Measurements from ENCODE around the gene SLC20A1. TPM values are rescaled to one million over a fixed set of nuclear protein-coding genes. Genes with fewer than 3 reads are reported as not detected.
A peak's percentile ranks its signal among the peaks of the same experiment; 100 is the strongest.

Gene SLC20A1
- total RNA-seq, 2 experiments from 2014 or later: 152 to 158 TPM

- H3K27me3 Mint-ChIP-seq: no peaks in the 10 kb centered on the region
- no peaks in the 10 kb centered on the region for H3K36me3 Mint-ChIP-seq (ENCODE audit: low read depth)
- peak; percentile 80 for DNase-seq
- peaks cover 42% of the 10 kb centered on the region for H3K4me1 Mint-ChIP-seq
- POLR2A ChIA-PET: interaction anchor here (0.9 to 4.0 kb wide), 11 partner anchors 15 to 484 kb away, joined by 3 to 50 read pairs (median 6); partner anchors contain the start of genes CHCHD5 and SLC20A1
- H3K4me3 Mint-ChIP-seq: peak overlapping the region; percentile 56
- H3K27ac Mint-ChIP-seq: peak overlapping the region; percentile 90
- CTCF ChIA-PET: interaction anchor here (0.7 to 11.2 kb wide), 22 partner anchors 12 to 106 kb away, joined by 3 to 172 read pairs (median 4); partner anchors contain the start of genes CHCHD5 and SLC20A1
- H3K9me3 Mint-ChIP-seq: no peaks in the 10 kb centered on the region
Measured at GRCh38 chr2:112690853-112691401, 45.2 kb downstream of the SLC20A1 start.

DNA sequence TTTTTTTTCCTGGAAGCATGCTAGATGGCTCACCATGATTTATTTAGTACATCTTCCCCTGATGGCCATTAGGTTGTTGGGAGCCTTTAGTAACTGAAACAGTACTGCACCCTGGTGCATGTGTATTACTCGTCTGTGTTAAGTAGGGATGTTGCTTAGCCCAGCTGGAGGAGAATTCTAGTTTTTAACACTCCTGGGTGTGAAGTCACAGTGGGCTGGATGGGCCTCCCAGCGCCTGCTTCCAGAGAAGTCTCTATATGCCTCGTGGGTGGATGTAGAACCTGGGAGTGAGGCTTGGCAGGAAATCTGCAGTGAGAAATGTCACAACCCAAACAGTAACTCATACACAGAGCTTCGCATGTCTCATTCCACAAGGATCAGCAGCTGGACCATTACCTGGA is 46.1 kb downstream of the SLC20A1 start:
- POLR2A ChIA-PET: interaction anchor here (0.7 to 4.0 kb wide), 19 partner anchors 8 to 149 kb away, joined by 3 to 50 read pairs (median 6); partner anchors contain the start of genes CHCHD5 and SLC20A1
- no peak overlapping the region for H3K4me3 Mint-ChIP-seq
- H3K36me3 Mint-ChIP-seq (ENCODE audit: low read depth): no peaks in the 10 kb centered on the region
- DNase-seq: no peak
- no peaks in the 10 kb centered on the region for H3K9me3 Mint-ChIP-seq
- H3K4me1 Mint-ChIP-seq: peaks cover 36% of the 10 kb centered on the region
- H3K27ac Mint-ChIP-seq: peak overlapping the region; percentile 90
- CTCF ChIA-PET: interaction anchor here (0.7 to 11.2 kb wide), 22 partner anchors 8 to 211 kb away, joined by 3 to 172 read pairs (median 6); partner anchors contain the start of genes CHCHD5 and SLC20A1
- no peaks in the 10 kb centered on the region for H3K27me3 Mint-ChIP-seq

DNA sequence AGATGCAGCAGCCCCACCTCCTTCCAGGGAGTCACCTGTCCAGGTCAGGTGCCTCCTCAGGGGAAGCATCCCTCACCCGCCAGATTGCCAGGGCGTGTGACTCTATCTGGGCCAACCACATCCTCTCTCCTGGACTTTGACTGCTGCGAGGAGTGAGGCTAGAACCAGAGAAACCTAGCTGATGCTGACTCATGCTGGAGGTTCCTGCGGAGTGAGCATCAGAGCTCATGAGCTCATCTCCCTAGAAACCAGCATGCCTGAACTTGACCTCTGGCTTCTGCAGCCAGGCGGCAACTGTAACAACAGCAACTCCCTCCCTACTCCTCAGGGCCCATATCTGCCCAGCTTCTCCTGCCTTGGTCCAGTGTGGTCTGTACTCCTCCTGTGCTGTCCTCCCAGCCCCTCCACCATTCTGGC is 46.8 kb downstream of the SLC20A1 start:
- peak overlapping the region; percentile 17 for H3K4me3 Mint-ChIP-seq
- POLR2A ChIA-PET: interaction anchor here (0.7 to 4.0 kb wide), 20 partner anchors 9 to 211 kb away, joined by 3 to 50 read pairs (median 6); partner anchors contain the start of genes CHCHD5 and SLC20A1
- H3K9me3 Mint-ChIP-seq: no peaks in the 10 kb centered on the region
- H3K4me1 Mint-ChIP-seq: peaks cover 36% of the 10 kb centered on the region
- peak overlapping the region; percentile 90 for H3K27ac Mint-ChIP-seq
- no peaks in the 10 kb centered on the region for H3K27me3 Mint-ChIP-seq
- CTCF ChIA-PET: interaction anchor here (0.6 to 11.2 kb wide), 17 partner anchors 9 to 212 kb away, joined by 3 to 172 read pairs (median 9); partner anchors contain the start of gene CHCHD5
- DNase-seq: peak; percentile 86
- no peaks in the 10 kb centered on the region for H3K36me3 Mint-ChIP-seq (ENCODE audit: low read depth)

DNA sequence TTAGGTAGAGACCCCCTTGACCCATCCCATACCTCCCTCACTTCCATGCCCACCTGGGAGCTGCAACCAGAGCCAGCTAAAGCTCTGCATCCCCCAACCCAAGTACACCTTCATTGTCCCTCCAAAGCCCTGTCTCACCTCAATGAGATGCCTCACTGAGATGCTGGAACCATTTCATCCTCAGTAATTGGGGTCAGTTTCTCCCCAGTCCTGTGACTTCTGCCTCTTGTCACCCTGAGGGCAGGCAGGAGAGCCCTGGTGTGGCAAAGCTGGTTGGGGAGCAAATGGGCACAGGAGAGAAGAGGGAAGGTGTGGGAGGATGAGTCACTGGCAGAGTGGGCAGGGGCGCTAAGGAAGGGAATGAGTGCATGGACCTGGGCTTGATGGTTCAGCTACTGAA is 47.2 kb downstream of the SLC20A1 start:
- Mint-ChIP-seq H3K4me3 (peak overlapping the region; percentile 17), H3K4me1 (peaks cover 36% of the 10 kb centered on the region), H3K9me3 (no peaks in the 10 kb centered on the region), H3K27me3 (no peaks in the 10 kb centered on the region), H3K27ac (peak overlapping the region; percentile 90), H3K36me3 (ENCODE audit: low read depth) (no peaks in the 10 kb centered on the region)
- POLR2A ChIA-PET: interaction anchor here (0.9 to 4.0 kb wide), 17 partner anchors 9 to 212 kb away, joined by 3 to 50 read pairs (median 7); partner anchors contain the start of genes CHCHD5 and SLC20A1
- CTCF ChIA-PET: interaction anchor here (0.6 to 11.2 kb wide), 17 partner anchors 9 to 212 kb away, joined by 3 to 172 read pairs (median 9); partner anchors contain the start of gene CHCHD5
- peak; percentile 22 for DNase-seq

DNA sequence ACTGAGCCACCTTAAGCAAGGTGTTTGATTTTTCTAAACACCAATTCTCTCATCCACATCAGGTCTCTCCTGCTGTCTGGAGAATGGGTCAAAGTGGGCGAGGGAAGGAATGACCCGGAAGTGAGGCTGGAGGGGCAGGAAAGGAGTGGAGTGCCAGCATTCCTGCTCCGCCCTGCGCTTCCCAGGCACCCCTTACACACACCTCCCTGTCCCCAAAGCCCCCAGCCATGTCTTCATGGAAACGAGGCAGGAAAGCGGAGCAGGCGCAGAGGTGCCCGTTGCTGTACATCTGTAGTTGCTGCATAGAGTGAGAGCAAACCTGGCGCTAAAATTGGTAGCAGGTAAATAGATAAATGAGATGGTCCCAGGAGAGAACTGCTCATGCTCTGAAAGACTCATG is 47.9 kb downstream of the SLC20A1 start:
- H3K27ac Mint-ChIP-seq: peak overlapping the region; percentile 90
- H3K4me3 Mint-ChIP-seq: no peak overlapping the region
- no peaks in the 10 kb centered on the region for H3K9me3 Mint-ChIP-seq
- no peak for DNase-seq
- ChIA-PET POLR2A (interaction anchor here (1.5 to 4.0 kb wide), 6 partner anchors 12 to 93 kb away, joined by 6 to 50 read pairs (median 26); partner anchors contain the start of gene SLC20A1), CTCF (interaction anchor here (1.5 to 11.2 kb wide), 5 partner anchors 10 to 110 kb away, joined by 3 to 172 read pairs (median 30); no protein-coding TSS in a partner anchor)
- H3K27me3 Mint-ChIP-seq: peaks cover under 1% of the 10 kb centered on the region
- no peaks in the 10 kb centered on the region for H3K36me3 Mint-ChIP-seq (ENCODE audit: low read depth)
- H3K4me1 Mint-ChIP-seq: peaks cover 36% of the 10 kb centered on the region

GRCh38 chr2:112694182-112694581 is 48.4 kb downstream of the SLC20A1 start:
- no peak for DNase-seq
- Mint-ChIP-seq H3K27me3 (peaks cover 5% of the 10 kb centered on the region), H3K27ac (no peak overlapping the region), H3K36me3 (ENCODE audit: low read depth) (no peaks in the 10 kb centered on the region), H3K4me1 (peaks cover 36% of the 10 kb centered on the region), H3K9me3 (no peaks in the 10 kb centered on the region), H3K4me3 (no peak overlapping the region)
- ChIA-PET POLR2A (interaction anchor here (4.0 kb wide), 1 partner anchor 12 kb away, joined by 50 read pairs; no protein-coding TSS in a partner anchor), CTCF (interaction anchor here (11.2 kb wide), 1 partner anchor 65 kb away, joined by 172 read pairs; no protein-coding TSS in a partner anchor)

DNA sequence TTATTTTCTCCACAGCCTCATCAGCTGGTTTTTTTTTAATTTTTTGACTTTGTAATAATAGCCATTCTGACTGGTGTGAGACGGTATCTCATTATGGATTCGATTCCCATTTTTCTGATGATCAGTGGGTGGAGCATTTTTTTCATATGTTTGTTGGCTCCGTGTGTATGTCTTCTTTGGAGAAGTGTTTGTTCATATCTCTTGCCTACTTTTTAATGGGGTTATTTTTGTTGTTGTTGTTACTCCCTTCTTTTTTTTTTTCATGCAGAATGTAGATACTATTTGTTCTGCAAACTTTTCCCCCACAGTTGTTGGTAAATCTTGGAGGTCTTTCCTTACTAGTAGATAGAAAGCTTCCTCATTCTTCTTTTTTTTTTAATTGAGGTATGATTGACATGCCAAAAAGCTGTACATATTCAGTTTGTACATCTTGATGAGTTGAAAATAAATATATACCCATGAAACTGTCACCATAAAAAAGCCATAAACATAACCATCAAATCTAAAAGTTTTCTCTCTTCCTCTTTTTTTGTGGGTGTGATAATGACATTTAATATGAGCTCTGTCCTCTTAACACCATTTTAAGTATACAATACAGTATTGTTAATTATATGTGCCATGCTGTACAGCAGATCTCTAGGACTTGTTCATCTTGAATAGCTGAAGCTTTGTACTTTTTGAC is 53.2 kb downstream of the SLC20A1 start:
- H3K27ac Mint-ChIP-seq: no peak overlapping the region
- POLR2A ChIA-PET: interaction anchor here (1.6 kb wide), 2 partner anchors 75 to 115 kb away, joined by 3 to 5 read pairs; partner anchors contain the start of gene CHCHD5

DNA sequence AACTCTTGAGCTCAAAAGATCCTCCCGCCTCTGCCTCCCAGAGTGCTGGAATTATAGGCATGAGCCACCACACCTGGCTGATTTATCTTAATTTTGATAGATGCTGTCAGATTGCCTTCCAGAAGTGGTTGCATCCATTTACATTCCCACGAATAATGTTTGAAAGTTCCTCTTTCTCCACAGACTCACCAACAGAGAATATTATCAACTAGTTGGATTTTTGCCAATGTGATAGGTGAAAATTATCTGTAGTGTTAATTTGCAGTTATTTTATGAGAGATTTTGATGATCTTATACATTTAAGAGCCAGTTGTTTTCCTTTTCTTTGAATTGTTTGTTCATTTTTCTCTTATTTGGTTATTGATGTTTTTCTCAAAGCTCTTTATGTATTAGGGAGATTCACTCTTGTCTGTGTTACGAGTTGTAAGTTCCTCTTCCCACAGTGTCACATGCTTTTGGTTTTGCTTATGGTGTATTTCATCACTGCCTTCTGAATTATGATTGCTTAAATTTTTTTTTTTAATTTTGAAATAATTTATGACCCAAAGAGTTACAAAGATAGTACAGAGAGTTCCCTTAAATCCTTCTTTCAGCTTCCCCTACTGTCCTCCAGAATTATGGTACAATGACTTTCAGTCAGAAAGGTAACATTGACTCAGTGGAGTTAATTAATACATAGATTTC is 54.4 kb downstream of the SLC20A1 start:
- Mint-ChIP-seq H3K27me3 (peaks cover 5% of the 10 kb centered on the region), H3K27ac (no peak overlapping the region), H3K9me3 (peaks cover 3% of the 10 kb centered on the region), H3K4me3 (no peak overlapping the region), H3K36me3 (ENCODE audit: low read depth) (peaks cover 3% of the 10 kb centered on the region), H3K4me1 (peaks cover 15% of the 10 kb centered on the region)
- ChIA-PET POLR2A (interaction anchor here (1.6 kb wide), 2 partner anchors 76 to 116 kb away, joined by 3 to 5 read pairs; partner anchors contain the start of gene CHCHD5), CTCF (interaction anchor here (1.4 to 1.5 kb wide), 2 partner anchors 75 to 100 kb away, joined by 3 to 4 read pairs; no protein-coding TSS in a partner anchor)
- DNase-seq: no peak

More for the DNA sequence above, 53.2 kb downstream of the SLC20A1 start:
- H3K4me1 Mint-ChIP-seq: peaks cover 13% of the 10 kb centered on the region
- H3K4me3 Mint-ChIP-seq: no peak overlapping the region
- H3K9me3 Mint-ChIP-seq: no peaks in the 10 kb centered on the region
- H3K36me3 Mint-ChIP-seq (ENCODE audit: low read depth): no peaks in the 10 kb centered on the region
- CTCF ChIA-PET: interaction anchor here (1.4 to 1.5 kb wide), 2 partner anchors 74 to 99 kb away, joined by 3 to 4 read pairs; no protein-coding TSS in a partner anchor
- H3K27me3 Mint-ChIP-seq: peaks cover 5% of the 10 kb centered on the region
- no peak for DNase-seq

DNA sequence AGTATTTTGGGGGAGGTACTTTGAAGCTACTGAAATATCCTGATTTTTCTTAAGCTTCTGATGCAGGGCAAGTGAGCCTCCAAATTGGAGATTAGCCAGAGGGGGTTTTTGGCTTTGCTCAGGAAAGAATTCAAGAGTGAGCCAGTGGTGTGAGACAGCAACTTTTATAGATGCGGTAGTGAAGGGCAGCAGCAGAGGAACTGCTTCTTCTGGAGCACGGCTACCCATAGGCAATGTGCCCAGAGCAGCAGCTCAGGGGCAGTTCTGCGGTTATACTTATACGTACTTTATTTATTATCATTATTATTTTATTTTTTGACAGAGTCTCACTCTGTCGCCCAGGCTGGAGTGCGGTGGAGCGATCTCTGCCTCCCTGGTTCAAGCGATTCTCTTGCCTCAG is 55.3 kb downstream of the SLC20A1 start:
- ChIA-PET CTCF (no interaction called here), POLR2A (interaction anchor here (0.9 kb wide), 1 partner anchor 36 kb away, joined by 3 read pairs; no protein-coding TSS in a partner anchor)
- DNase-seq: no peak
- Mint-ChIP-seq H3K9me3 (peaks cover 3% of the 10 kb centered on the region), H3K36me3 (ENCODE audit: low read depth) (peaks cover 7% of the 10 kb centered on the region), H3K27me3 (peaks cover 5% of the 10 kb centered on the region), H3K4me3 (no peak overlapping the region), H3K4me1 (peaks cover 24% of the 10 kb centered on the region), H3K27ac (no peak overlapping the region)

DNA sequence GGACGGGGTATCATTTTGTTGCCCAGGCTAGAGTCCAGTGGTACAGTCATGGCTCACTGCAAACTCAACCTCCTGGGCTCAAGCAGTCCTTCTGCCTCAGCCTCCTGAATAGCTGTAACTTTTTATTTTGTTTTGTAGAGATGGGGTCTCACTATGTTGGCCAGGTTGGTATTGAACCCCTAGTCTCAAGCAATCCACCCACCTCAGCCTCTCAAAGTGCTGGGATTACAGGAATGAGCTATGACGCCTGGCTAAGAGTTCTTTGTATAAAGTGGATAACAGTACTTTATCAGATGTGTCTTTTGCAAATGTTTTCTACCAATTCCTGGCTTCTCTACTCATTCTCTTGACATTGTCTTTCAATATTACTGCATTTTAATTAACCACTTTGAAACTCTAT is 57.9 kb downstream of the SLC20A1 start:
- no peak for DNase-seq
- Mint-ChIP-seq H3K27me3 (peaks cover 3% of the 10 kb centered on the region), H3K9me3 (peaks cover 3% of the 10 kb centered on the region), H3K4me3 (no peak overlapping the region), H3K4me1 (peaks cover 50% of the 10 kb centered on the region), H3K36me3 (ENCODE audit: low read depth) (peaks cover 9% of the 10 kb centered on the region), H3K27ac (no peak overlapping the region)
- POLR2A ChIA-PET: interaction anchor here (1.5 to 6.6 kb wide), 2 partner anchors 12 to 58 kb away, joined by 5 to 50 read pairs; partner anchors contain the start of gene SLC20A1
- CTCF ChIA-PET: interaction anchor here (1.2 to 2.5 kb wide), 2 partner anchors 11 to 12 kb away, joined by 3 to 7 read pairs; no protein-coding TSS in a partner anchor

GRCh38 chr2:112705575-112705974 is 59.8 kb downstream of the SLC20A1 start:
- no peaks in the 10 kb centered on the region for H3K27me3 Mint-ChIP-seq
- peak overlapping the region; percentile 82 for H3K27ac Mint-ChIP-seq
- peaks cover 3% of the 10 kb centered on the region for H3K9me3 Mint-ChIP-seq
- CTCF ChIA-PET: interaction anchor here (1.3 to 5.4 kb wide), 5 partner anchors 14 to 80 kb away, joined by 6 to 70 read pairs (median 35); no protein-coding TSS in a partner anchor
- POLR2A ChIA-PET: interaction anchor here (0.9 to 6.6 kb wide), 11 partner anchors 13 to 470 kb away, joined by 3 to 50 read pairs (median 8); partner anchors contain the start of gene SLC20A1
- peaks cover 9% of the 10 kb centered on the region for H3K36me3 Mint-ChIP-seq (ENCODE audit: low read depth)
- peaks cover 62% of the 10 kb centered on the region for H3K4me1 Mint-ChIP-seq
- H3K4me3 Mint-ChIP-seq: no peak overlapping the region
- peak; percentile 15 for DNase-seq

Data from activated CD4-positive, alpha-beta memory T cell treated with anti-CD3 and anti-CD28 coated beads, Interleukin-2, amount 10 ng/mL, durations not matched to agents 7 days and 5 days (primary cell).